ENCODE measurements around the gene SLC10A3. TPM values are rescaled to one million over a fixed set of nuclear protein-coding genes. Genes with fewer than 3 reads are reported as not detected.

SLC10A3 gene, protein sequence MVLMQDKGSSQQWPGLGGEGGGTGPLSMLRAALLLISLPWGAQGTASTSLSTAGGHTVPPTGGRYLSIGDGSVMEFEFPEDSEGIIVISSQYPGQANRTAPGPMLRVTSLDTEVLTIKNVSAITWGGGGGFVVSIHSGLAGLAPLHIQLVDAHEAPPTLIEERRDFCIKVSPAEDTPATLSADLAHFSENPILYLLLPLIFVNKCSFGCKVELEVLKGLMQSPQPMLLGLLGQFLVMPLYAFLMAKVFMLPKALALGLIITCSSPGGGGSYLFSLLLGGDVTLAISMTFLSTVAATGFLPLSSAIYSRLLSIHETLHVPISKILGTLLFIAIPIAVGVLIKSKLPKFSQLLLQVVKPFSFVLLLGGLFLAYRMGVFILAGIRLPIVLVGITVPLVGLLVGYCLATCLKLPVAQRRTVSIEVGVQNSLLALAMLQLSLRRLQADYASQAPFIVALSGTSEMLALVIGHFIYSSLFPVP
- 17.7 TPM for total RNA-seq

DNA sequence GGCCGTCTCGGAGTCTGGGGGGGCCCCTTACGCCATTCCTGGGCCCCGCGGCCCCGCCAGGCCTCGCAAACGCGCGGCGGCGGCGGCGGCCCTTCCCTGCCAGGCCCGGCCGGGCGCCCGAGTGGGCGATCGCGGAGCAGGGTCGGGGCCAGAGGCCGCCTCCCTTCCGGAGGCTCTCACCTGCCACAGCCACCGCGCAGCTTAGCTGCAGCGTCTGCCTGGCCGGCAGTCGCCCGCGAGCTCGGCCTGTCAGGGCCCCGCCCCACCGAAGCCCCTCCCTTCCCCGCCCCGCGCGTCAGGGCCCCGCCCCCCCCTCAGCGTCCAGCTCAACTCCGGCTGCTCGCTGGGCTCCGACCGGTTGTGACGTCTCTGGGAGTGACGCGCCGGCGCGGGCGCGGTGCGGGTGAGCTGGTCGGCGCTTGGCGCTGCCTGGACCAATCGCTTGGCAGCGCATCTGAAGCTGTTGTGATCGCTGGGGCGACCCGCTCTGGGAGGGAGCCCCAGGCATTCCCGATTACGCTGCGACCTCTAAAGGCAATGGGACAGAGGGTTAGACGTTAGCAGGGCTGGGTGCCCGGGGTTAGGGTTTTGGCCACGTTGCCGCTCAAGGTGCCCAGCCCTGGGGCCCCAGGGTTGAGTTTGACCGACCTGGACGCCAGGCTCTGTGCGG lies at the start of gene SLC10A3:
TSS of gene SLC10A3 (minus strand) at position 216 of the 670 bp plus-strand sequence. CDS start 1,689 bp downstream, outside the sequence.
- peak; percentile 94 for DNase-seq (ENCODE audit: low spot score)
- intact Hi-C loops (cut with DNase I), result no loop called here

DNA sequence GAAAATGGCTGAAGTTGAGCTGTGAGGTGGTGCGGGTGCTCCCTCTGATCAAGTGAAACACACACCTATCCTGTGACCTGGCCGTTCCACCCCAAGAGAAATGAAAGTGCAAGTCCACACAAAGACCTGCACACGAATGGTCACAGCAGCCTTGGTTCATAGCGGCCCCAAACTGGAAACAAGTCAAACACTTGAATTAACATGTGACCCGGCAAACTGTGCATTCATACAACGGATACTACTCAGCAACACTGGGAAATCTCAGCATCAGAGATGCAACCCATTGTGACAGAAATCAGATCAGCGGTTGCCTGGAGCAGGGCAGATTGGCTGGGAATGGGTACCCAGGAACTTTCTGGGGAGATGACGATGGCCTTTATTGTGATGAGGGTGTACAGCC lies 48.6 kb upstream of the SLC10A3 start:
- DNase-seq (ENCODE audit: low spot score) (no peak), ATAC-seq (no peak)
- intact Hi-C loops (cut with DNase I), result no loop called here

More for the DNA sequence above, at the start of gene SLC10A3:
- ATAC-seq, result peak; percentile 94

DNA sequence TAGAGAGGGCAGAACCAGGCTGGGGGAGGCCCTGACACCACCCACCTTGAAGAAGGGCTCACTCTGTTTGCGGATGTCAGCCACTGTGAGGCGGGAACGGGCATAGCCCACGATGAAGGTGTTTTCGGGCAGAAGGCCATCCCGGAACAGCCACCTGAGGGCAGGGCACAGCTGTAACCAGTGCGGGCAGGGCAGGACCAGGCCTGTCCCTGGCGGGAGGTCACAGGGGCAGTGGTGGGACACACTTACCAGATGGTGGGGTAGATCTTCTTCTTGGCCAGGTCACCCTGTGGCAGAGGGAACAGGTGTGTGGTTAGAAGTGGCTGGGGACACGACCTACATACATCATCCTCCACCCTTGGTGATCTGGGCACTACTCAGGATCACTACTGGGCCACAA lies 45.5 kb upstream of the SLC10A3 start:
- intact Hi-C loops (cut with DNase I), result no loop called here
- ATAC-seq (no peak), DNase-seq (ENCODE audit: low spot score) (no peak)

DNA sequence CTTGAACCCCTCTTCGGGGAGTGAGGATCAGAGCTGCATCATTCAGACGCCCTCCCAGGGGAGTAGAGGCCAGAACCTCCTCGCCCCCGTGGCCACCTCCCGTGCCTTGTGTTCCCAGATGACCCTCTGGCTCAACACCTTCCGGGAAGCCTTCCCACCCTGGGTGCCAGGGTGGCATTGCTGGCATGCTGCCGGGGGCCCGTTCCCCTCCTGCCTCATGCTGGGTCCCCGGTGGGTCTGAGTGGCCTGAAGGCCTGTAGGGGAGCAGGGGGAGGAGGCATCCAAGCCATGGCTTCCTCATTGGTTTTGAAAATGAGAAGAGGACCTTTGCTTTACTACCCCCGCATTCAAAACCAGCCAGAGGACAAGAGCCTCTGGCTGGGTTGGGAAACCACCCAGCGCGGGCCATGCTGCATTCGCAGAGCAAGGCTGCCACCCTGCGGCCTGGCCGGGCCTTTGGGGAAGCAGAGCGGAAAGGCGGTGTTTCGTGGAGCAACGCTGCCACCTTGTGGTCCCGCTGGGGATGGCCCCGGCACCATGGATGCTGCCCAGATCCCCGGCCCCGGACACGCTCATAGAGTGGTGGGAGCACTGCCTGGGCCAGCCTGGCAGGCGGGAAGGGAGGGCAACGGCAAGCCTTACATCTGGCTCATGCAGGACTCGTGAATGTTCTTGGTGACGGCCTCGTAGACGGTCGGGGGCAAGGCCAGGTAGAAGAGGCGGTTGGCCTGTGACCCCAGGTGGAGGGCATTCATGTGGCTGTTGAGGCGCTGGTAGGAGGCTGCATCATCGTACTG lies 44.3 kb upstream of the SLC10A3 start:
- DNase-seq (ENCODE audit: low spot score), result peak; percentile 95
- peak; percentile 91 for ATAC-seq
- intact Hi-C loops (cut with DNase I), result no loop called here

DNA sequence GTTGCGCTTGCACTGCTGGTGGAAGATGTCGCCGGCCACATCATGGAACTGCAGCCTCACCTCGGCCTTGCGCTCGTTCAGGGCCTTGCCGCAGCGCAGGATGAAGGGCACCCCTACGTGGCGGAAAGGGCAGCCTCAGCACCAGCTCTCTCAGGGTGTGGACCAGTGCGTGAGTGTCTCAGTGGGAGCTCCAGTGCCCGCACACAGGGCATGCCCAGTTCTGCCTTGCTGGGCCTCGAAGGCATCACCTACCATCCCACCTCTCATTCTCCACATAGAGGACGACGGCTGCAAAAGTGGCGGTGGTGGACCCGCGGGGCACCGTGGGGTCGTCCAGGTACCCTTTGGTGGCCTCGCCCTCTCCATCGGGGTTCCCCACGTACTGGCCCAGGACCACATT lies 42.3 kb upstream of the SLC10A3 start:
- no peak for ATAC-seq
- intact Hi-C loops (cut with DNase I), result no loop called here
- no peak for DNase-seq (ENCODE audit: low spot score)

DNA sequence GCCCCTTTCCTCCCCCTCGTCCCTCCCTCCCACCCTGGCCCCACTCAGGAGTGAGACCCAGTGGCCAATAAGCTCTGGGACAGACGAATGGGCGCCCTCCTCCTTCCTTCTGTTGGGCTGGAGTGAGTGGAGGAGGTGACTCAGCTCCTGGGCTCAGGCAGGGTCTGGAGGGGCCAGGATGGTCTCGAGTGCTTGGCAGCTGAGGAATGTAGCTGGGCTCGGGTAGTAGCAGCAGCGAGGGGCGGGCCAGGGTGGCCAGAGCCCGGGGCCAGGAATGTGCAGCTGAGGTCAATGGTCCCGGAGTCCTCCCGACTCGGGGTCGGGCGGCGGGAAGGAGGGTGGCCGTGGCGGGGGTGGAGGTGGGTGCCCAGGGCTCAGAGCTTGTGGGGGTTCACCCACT lies 41.2 kb upstream of the SLC10A3 start:
- DNase-seq (ENCODE audit: low spot score), result no peak

DNA sequence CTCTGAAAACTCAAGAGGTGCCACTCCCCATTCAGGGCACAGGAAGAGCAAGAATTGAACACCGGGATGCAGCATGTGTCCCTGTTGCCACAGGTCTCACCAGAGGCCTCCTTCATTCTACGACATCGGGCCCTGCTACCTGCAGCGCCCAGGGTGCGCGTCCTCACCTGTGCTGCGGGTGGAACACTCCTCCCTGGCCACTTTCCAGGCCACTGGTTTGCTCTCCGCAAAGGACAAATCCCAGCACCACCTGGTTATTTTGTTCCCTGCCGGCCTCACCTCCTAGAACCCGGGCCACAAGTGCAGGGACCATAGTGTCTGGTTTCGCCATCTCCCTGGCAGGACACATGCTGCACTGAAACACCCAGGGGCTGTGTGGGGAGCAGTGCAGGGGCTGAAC lies 39.9 kb upstream of the SLC10A3 start:
- ATAC-seq (no peak), DNase-seq (ENCODE audit: low spot score) (no peak)
- intact Hi-C loops (cut with DNase I), result no loop called here

More for the DNA sequence above, 41.2 kb upstream of the SLC10A3 start:
- intact Hi-C loops (cut with DNase I), result no loop called here
- ATAC-seq, result no peak

DNA sequence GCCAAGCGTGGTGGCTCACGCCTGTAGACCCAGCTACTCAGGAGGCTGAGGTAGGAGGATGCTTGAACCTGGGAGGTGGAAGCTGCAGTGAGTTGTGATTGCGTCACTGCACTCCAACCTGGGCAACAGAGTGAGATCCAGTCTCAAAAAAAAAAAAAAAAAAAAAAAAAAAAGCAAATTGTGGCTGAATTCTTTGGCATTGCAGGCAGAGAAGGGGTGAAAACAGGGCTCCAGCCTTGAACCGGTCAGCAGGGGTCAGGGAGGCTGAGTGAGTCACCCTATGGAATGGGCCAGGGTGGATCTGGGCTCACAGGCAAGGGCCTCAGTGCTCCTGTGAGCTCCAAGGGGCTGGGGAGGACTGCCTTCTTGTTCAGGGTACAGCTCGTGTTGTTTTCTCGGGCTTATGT lies 38.8 kb upstream of the SLC10A3 start:
- intact Hi-C loops (cut with DNase I), result no loop called here
- ATAC-seq, result peak; percentile 25
- no peak for DNase-seq (ENCODE audit: low spot score)

DNA sequence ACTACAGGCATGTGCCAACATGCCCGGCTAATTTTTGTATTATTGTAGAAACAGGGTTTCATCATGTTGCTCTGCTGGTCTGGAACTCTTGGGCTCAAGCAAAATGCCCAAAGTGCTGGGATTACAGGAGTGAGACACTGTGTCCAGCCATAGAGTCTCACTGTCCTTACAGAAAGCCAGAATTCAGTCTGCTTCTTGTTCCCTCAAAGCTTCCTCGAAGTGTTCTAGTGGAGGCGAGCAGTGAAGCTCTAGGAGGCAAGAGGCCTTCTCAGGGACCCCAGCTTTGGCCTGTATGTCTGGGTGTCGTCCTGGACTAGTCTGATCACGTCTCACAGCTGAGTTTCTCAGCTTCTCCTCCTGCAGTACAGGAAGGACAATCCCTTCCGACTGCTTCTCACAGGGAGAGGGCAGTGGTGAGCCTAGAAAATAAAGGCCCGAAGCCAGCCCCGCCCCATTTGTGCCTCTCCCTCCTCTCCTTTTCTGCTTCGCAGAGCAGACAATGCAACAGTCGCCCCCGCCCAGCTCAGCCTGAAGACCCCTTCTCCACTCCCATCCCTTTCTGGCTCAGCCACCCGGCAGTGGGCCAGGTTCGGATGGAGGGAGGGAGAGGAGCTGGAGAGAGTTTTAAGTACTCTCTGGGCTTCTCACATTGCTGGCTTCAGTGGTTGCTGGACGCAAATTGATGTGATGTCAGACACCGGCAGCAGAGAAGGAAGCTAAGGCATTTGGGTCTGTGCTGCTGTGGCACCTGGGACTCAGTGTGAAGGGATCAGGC lies 36.7 kb upstream of the SLC10A3 start:
- ATAC-seq (peak; percentile 90), DNase-seq (ENCODE audit: low spot score) (peak; percentile 85)
- intact Hi-C loops (cut with DNase I), result no loop called here

DNA sequence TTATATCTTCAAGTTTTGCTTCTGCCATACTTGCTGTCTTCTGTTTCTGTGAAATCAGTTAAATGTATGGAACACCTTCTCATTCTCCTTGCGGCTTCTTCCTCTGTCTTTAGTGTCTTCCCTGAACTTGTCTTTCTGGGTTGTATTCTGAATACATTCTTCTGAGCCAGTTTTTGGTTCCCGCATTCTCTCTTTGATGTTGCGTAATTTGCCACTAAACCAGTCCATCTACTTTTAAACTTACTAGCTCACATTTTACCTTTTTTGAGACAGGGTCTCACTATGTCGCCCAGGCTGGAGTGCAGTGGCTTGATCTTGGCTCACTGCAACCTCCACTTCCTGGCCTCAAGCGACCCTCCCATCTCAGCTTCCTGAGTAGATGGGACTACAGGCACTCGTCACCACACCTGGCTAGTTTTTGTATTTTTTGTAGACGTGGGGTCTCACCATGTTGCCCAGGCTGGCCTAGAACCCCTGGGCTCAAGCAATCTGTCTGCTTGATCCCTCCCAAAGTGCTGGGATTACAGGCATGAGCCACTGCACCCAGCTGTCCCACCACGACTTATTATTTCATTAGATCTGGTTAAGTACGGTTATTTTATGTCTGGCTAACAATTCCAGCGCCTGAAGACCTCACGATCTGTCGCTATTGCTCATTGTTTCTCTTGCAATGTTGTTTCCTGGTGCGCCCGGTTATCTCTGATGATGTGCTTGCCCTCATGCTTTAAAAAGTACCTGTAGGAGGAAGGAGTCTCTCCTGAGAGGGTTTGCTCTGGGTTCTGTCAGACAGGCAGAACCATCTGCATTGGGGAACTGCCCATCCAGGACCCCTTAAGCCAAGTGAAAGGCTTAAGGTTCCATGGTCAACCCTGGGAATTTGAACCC lies 35.4 kb upstream of the SLC10A3 start:
- DNase-seq (ENCODE audit: low spot score) (no peak), ATAC-seq (no peak)
- intact Hi-C loops (cut with DNase I), result no loop called here

DNA sequence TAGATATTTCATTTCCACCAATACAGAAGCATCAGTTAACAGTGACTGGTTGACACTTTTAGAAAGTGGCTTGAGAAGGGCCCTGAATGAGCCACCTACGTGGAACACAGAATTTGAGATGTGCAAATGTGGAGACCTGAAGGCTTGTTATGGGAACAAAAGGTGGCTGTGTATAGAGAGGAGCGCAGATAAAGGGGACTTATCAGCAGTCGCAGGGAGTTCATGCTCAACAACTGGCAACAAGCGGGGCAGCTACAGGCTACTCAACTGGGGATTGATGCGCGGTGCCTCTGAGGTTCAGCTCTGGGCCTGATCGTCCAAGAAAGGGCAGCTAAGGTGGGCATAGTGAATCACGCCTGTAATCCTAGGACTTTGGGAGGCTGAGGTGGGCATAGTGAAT lies 29.0 kb upstream of the SLC10A3 start:
- DNase-seq (ENCODE audit: low spot score), result no peak
- intact Hi-C loops (cut with DNase I), result no loop called here
- ATAC-seq, result no peak

DNA sequence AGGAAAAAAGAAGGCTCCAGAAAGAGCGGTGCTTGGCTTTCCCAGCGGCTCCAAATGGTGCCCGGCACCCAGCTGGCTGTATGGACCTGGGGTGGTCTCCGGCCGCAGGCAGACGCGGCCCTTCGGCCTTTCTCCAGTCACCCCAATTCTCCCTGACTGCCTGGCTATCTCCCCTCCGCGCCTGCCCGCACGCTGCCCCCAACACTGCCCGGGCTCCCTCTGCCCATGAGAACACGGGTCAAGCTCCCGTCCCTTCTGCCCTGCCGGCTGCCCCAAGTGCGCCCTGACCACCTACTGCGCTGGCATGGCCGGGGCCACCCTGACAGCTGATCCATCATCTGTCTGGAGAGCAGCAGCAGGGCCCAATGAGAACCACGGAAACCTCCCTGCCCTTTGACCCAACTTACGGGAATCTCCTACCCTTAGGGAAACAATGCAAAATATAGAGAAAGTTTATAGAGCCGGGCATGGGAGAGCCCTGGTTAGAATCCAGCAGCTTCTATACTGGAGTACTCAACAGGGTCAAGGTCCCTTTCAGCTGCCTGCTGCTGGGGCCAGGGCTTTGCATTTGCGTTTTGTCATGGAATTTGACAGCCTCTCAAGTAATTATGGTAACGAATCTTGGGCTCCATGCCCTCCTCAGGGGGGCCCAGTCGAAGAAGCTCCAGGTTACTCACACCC lies 26.8 kb upstream of the SLC10A3 start:
- intact Hi-C loops (cut with DNase I), result no loop called here
- ATAC-seq (peak; percentile 33), DNase-seq (ENCODE audit: low spot score) (no peak)

DNA sequence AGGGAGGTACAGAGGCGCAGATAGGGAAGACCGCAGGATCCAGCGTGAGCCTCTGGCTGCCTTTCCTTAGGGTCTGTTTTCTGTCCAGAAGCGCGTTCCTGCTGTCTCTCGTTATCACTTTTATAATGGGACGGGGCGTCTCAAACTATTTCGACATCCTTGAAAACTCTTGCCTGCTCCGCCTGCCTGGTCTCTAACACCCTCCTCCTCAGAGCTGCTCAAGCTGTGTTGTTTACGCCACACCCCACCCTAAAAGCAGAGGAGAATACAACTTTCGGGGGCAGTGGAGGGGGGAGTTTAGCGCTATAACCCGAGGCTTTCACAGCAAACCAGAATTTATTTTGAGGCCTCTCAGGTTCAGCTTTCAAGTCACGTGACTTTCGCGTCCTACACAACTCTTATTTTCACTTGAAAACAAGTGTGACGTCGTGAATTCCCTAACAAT lies 26.2 kb upstream of the SLC10A3 start:
- DNase-seq (ENCODE audit: low spot score), result no peak
- intact Hi-C loops (cut with DNase I), result no loop called here
- peak; percentile 70 for ATAC-seq

DNA sequence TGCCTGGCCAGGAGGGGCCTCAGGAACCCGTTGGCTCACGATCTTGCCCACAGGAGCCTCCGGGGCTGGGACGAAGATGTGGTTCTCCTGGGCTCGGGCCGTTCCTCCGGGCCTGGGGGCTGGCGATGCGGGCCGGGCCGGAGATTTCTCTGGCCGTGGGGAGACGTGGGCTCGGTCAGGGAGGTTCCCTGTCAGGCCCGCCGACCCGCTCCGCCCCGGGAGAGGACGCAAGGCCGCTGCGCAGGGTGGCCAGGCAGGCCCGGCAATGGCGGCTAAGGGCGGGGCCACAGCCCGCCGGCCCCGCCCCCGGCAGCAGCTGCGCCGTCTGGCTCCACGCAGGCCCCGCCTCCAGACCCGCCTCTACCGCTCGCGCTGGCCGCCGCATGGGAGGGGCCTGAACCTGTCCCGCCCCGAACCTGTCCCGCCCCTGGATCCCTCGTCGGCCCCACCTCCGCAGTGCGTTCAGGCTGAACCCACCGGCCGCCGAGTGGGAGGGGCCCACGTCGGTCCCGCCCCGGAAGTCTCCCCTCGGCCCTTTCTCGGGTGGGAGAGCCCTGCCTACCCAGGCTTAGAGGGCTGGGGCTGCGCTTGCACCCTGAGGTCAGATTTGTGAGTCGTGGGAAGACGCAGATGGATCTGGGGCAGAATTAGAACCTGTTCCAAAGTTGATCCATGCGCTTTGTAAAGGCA lies 25.7 kb upstream of the SLC10A3 start, which contains the start of gene FAM3A:
TSS of gene FAM3A (minus strand) at position 267 of the 690 bp plus-strand sequence. CDS start 460 bp downstream, outside the sequence.
- DNase-seq (ENCODE audit: low spot score) (peak; percentile 96), ATAC-seq (peak; percentile 97)
- intact Hi-C loops (cut with DNase I), result no loop called here

DNA sequence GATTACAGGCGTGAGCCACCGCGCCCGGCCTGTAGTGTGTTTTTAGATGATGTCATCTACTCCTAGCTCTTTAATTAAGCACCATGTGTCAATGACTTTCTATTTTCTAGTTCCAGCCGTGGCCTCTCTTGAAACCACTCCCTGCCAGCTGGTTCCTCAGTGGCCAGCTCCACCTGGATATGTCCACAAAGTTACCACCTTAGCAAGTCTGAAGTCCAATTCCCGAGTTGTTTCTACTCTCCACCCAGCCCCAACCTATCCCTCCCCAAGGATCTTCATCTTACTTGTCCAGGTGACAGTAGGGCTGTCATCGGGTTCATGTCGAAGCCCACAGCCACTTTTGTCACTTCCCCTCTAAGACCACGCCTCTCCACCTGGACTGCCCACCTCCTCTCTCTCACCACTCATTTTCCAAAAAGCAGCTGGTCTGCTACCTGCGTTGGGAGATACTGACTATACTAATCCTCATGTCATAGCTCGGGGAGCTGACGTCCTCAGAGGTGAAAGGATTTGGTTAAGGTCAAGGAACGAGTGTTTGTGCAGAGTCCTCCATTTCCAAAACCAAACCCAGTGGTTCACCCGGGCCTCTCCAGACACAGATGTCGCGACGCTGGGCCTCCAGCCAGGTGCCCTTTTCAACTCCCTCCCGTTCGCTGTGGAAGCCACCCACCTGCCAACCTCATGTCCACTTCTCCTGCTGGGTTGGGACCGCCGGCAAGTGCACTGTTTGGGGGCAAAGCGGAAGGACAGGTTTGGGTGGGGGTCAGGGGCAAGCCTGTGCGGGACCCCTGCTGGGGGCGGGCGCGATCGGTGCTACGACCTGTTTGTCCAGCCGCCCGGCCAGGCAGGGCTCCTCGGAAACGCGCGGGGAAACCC lies 24.9 kb upstream of the SLC10A3 start:
- intact Hi-C loops (cut with DNase I), result no loop called here
- ATAC-seq (no peak), DNase-seq (ENCODE audit: low spot score) (no peak)

DNA sequence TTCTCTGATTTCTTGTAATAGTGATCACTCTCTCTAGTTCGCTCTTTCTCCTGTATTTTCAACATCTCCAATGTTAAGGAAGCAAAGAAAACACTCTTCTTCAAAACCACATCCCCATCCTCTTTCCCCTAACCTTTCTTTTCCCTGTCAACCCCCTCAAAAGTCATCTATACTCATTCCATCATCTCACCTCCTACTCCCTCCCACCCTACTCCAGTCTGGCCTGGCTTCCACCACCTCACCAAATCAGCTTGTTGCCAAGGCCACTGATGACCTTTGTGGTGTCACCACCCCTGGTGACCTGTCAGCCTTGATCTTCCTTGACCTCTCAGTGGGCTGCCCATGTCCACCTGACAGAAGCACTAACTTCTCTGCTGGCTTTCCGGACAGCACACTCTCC lies 23.3 kb upstream of the SLC10A3 start:
- DNase-seq (ENCODE audit: low spot score) (no peak), ATAC-seq (no peak)
- intact Hi-C loops (cut with DNase I), result no loop called here
